K562 (cell line): ENCODE results near the gene ERCC2.

Source experiments
- EHMT2 ChIP-seq: fragments of 450-650 bp; IDR thresholded peaks from 2 replicates; pipeline ENCODE4 v1.6.1; 2018; ENCODE audit warnings: antibody characterized with exemption
- HDAC2 ChIP-seq: fragments of 450-650 bp; IDR thresholded peaks from 2 replicates; pipeline ENCODE4 v1.6.1; 2016; ENCODE audit warnings: mild to moderate bottlenecking
- HDGF ChIP-seq: fragments of 450-650 bp; IDR thresholded peaks from 2 replicates; pipeline ENCODE4 v1.6.1; 2016
- NRF1 ChIP-seq, 2 experiments: fragments of 450-650 bp; IDR thresholded peaks in 1 of 2; conservative IDR thresholded peaks in 1 of 2; 2 replicates each; pipeline ENCODE4 v1.6.1; 2014; ENCODE audit warnings: mild to moderate bottlenecking in 2 of 2
- SUPT5H ChIP-seq: fragments of 450-650 bp; IDR thresholded peaks from 2 replicates; pipeline ENCODE4 v1.6.1; 2016
- THRAP3 ChIP-seq: fragments of 450-650 bp; IDR thresholded peaks from 2 replicates; pipeline ENCODE4 v1.6.1; 2016; ENCODE audit warnings: mild to moderate bottlenecking, inconsistent platforms, borderline replicate concordance
- ZBTB8A ChIP-seq: fragments of 450-650 bp; IDR thresholded peaks from 2 replicates; pipeline ENCODE4 v1.6.1; 2018; ENCODE audit warnings: mild to moderate bottlenecking, moderate library complexity; ENCODE audit not compliant: partially characterized antibody
- TF ChIP-seq, protein P1 (sequence below), 3 experiments: IDR thresholded peaks in 2 of 3; conservative IDR thresholded peaks in 1 of 3; 2 replicates each; pipeline ENCODE4 v1.5.1; 2011 to 2012; ENCODE audit warnings: low read length in 3 of 3, mild to moderate bottlenecking in 3 of 3, control low read depth in 2 of 3, improper control_type of control experiment in 1 of 3, inconsistent platforms in 1 of 3, low read depth in 1 of 3, mixed read lengths in 1 of 3, moderate library complexity in 1 of 3; ENCODE audit not compliant: insufficient read depth in 2 of 3
- TF ChIP-seq, protein P2 (sequence below): fragments of 250-450 bp; sonication (Bioruptor Pico); IDR thresholded peaks from 2 replicates; pipeline ENCODE4 v1.8.0; 2021; ENCODE audit warnings: moderate library complexity, mild to moderate bottlenecking, inconsistent platforms
- TF ChIP-seq, protein P3 (sequence below): fragments of 250-450 bp; sonication (Bioruptor Pico); IDR thresholded peaks from 2 replicates; pipeline ENCODE4 v1.8.0; 2022; ENCODE audit warnings: inconsistent platforms

DNA sequence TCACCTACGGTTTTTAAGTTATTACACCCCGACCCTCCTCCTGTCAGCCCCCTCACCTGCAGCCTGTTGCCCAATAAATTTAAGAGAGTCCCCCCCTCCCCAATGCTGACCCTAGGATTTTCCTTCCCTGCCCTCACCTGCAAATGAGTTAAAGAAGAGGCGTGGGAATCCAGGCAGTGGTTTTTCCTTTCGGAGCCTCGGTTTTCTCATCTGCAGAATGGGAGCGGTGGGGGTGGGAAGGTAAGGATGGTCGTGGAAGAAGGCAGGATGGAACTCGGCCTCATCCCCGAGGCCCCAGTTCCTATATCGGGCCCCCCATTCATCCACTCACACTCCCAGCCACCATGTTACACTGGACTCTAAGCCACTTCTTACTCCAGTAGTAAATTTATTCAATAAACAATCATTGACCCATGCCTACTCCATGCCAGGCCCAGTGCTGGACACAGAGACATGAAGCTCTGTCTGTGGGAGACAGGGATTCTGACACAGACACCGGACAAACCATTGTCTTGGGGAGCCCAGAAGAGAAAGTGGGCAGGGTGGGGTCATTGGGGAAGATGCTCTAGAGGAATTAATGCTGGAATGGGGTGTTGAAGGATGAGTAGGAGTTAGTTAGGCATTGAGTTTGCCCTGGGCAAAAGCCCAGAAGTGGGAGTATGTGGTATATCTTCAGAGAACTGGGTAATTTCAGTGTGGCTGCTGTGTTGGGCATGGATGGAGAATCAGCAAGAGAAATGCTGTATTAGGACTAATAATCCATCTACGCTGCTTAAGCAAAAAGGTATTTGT is 66.9 kb downstream of the ERCC2 start:
- TF ChIP-seq THRAP3 (no peak), SUPT5H (no peak), NRF1 (conservative IDR thresholded peaks at IDR 0.05 in 1 of 2, IDR thresholded peaks at IDR 0.05 in 1 of 2) (no peak), ZBTB8A (no peak), HDGF (no peak), EHMT2 (no peak), HDAC2 (no peak)
- TF ChIP-seq, protein P1, sequence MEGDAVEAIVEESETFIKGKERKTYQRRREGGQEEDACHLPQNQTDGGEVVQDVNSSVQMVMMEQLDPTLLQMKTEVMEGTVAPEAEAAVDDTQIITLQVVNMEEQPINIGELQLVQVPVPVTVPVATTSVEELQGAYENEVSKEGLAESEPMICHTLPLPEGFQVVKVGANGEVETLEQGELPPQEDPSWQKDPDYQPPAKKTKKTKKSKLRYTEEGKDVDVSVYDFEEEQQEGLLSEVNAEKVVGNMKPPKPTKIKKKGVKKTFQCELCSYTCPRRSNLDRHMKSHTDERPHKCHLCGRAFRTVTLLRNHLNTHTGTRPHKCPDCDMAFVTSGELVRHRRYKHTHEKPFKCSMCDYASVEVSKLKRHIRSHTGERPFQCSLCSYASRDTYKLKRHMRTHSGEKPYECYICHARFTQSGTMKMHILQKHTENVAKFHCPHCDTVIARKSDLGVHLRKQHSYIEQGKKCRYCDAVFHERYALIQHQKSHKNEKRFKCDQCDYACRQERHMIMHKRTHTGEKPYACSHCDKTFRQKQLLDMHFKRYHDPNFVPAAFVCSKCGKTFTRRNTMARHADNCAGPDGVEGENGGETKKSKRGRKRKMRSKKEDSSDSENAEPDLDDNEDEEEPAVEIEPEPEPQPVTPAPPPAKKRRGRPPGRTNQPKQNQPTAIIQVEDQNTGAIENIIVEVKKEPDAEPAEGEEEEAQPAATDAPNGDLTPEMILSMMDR (IDR thresholded peaks at IDR 0.05 in 2 of 3, conservative IDR thresholded peaks at IDR 0.05 in 1 of 3; ENCODE audit: insufficient read depth in 2 of 3, low read depth in 1 of 3, low read length in 3 of 3), result no peak
- TF ChIP-seq, protein P2, sequence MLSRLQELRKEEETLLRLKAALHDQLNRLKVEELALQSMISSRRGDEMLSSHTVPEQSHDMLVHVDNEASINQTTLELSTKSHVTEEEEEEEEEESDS (CRISPR knock-in tag), result no peak
- TF ChIP-seq, protein P3, sequence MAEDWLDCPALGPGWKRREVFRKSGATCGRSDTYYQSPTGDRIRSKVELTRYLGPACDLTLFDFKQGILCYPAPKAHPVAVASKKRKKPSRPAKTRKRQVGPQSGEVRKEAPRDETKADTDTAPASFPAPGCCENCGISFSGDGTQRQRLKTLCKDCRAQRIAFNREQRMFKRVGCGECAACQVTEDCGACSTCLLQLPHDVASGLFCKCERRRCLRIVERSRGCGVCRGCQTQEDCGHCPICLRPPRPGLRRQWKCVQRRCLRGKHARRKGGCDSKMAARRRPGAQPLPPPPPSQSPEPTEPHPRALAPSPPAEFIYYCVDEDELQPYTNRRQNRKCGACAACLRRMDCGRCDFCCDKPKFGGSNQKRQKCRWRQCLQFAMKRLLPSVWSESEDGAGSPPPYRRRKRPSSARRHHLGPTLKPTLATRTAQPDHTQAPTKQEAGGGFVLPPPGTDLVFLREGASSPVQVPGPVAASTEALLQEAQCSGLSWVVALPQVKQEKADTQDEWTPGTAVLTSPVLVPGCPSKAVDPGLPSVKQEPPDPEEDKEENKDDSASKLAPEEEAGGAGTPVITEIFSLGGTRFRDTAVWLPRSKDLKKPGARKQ, result no peak
